K562 (cell line): ENCODE measurements around the gene TNFRSF11A. TPM values are rescaled to one million over a fixed set of nuclear protein-coding genes. Genes with fewer than 3 reads are reported as not detected.

ENCODE experiments used
- CBFA2T2 ChIP-seq: fragments of 450-650 bp; conservative IDR thresholded peaks from 2 replicates; pipeline ENCODE4 v1.6.1; 2017; ENCODE audit warnings: mild to moderate bottlenecking
- DIDO1 ChIP-seq: fragments of 450-650 bp; IDR thresholded peaks from 2 replicates; pipeline ENCODE4 v1.6.1; 2016; ENCODE audit warnings: low read depth, missing biosample characterization, missing genetic modification characterization
- FOSL1 ChIP-seq: fragments of 200-800 bp; sonication (Bioruptor generic); conservative IDR thresholded peaks from 2 replicates; pipeline ENCODE4 v1.6.1; 2016; ENCODE audit warnings: missing genetic modification characterization, missing compliant biosample characterization
- FOXK2 ChIP-seq, 2 experiments: fragments of 450-650 bp; IDR thresholded peaks in 1 of 2; conservative IDR thresholded peaks in 1 of 2; 2 replicates each; pipeline ENCODE4 v1.6.1; 2016; ENCODE audit warnings: low read depth in 2 of 2, mild to moderate bottlenecking in 1 of 2
- JUND ChIP-seq, 2 experiments: IDR thresholded peaks; 2 replicates in 1 of 2; 3 replicates in 1 of 2; pipeline ENCODE4 v1.6.1; 2011; ENCODE audit warnings: borderline replicate concordance in 2 of 2, low read depth in 2 of 2, low read length in 2 of 2, improper control_type of control experiment in 1 of 2, missing biosample characterization in 1 of 2, missing genetic modification characterization in 1 of 2, missing genetic modification reagents in 1 of 2
- NRF1 ChIP-seq, 2 experiments: fragments of 450-650 bp; IDR thresholded peaks in 1 of 2; conservative IDR thresholded peaks in 1 of 2; 2 replicates each; pipeline ENCODE4 v1.6.1; 2014; ENCODE audit warnings: mild to moderate bottlenecking in 2 of 2
- PCBP1 ChIP-seq: fragments of 200-400 bp; formaldehyde crosslinking; IDR thresholded peaks from 2 replicates; pipeline ENCODE4 v1.6.1; 2018; ENCODE audit warnings: mild to moderate bottlenecking, low read depth, low read length; ENCODE audit not compliant: poor library complexity, severe bottlenecking
- PCBP2 ChIP-seq: fragments of 200-400 bp; formaldehyde crosslinking; IDR thresholded peaks from 2 replicates; pipeline ENCODE4 v1.6.1; 2018; ENCODE audit warnings: low read length, low read depth, mild to moderate bottlenecking, moderate library complexity; ENCODE audit not compliant: poor library complexity, severe bottlenecking
- TRIM24 ChIP-seq, 2 experiments: fragments of 450-650 bp; IDR thresholded peaks; 2 replicates each; pipeline ENCODE4 v1.6.1; 2016
- polyA plus RNA-seq, 8 experiments: library from polyadenylated mRNA; depleted of rRNA in 4 of 8; stranded (reverse) in 5 of 8; unstranded in 3 of 8; fragments of >200 nt; fragmentation: Nextera tagmentation in 2 of 8; fragmentation: Illumina TruSeq in 1 of 8; extraction: Ambion mirVana in 2 of 8; extraction: Trizol in 1 of 8; gene quantifications; 2 replicates each; pipeline versions ENCODE4 v1.2.1 to v1.2.3, GENCODE V29; 2011 to 2014; ENCODE audit warnings: inconsistent platforms in 1 of 8, missing spikeins in 1 of 8
- total RNA-seq, 7 experiments: library from RNA; depleted of rRNA in 6 of 7; stranded (reverse); fragments of >200 nt in 6 of 7; fragmentation: Illumina TruSeq in 2 of 7; extraction: Trizol in 2 of 7; gene quantifications; 2 replicates each; pipeline versions ENCODE4 v1.2.1 to v1.2.3, GENCODE V29; 2011 to 2021; ENCODE audit warnings: low replicate concordance in 1 of 7
- TF ChIP-seq, protein P1 (sequence below): fragments of 250-450 bp; sonication (Bioruptor Pico); IDR thresholded peaks from 2 replicates; pipeline ENCODE4 v1.5.0; 2021; ENCODE audit warnings: mild to moderate bottlenecking, borderline replicate concordance
- TF ChIP-seq, protein P2 (sequence below), 2 experiments: IDR thresholded peaks; 2 replicates each; pipeline ENCODE4 v1.6.1; 2011; ENCODE audit warnings: borderline replicate concordance in 1 of 2, control low read depth in 1 of 2, low read depth in 1 of 2, low read length in 1 of 2, mild to moderate bottlenecking in 1 of 2, mixed read lengths in 1 of 2, moderate library complexity in 1 of 2; ENCODE audit not compliant: insufficient read depth in 1 of 2, insufficient read length in 1 of 2, poor library complexity in 1 of 2, severe bottlenecking in 1 of 2; ENCODE audit errors: extremely low read depth in 1 of 2
- TF ChIP-seq, protein P3 (sequence below), 2 experiments: fragments of 200-800 bp in 1 of 2; sonication (Bioruptor generic) in 1 of 2; sonication (generic) in 1 of 2; formaldehyde crosslinking in 1 of 2; IDR thresholded peaks in 1 of 2; conservative IDR thresholded peaks in 1 of 2; 2 replicates each; pipeline versions ENCODE4 v1.5.0 to v1.6.1; 2016 to 2020; ENCODE audit warnings: missing compliant biosample characterization in 1 of 2, missing genetic modification characterization in 1 of 2, missing genetic modification reagents in 1 of 2
- TF ChIP-seq, protein P4 (sequence below), 2 experiments: fragments of 450-650 bp in 1 of 2; sonication (generic) in 1 of 2; formaldehyde crosslinking in 1 of 2; IDR thresholded peaks in 1 of 2; conservative IDR thresholded peaks in 1 of 2; 2 replicates each; pipeline versions ENCODE4 v1.6.1 to v1.8.1; 2016 to 2023; ENCODE audit warnings: mild to moderate bottlenecking in 2 of 2, moderate library complexity in 2 of 2, inconsistent platforms in 1 of 2, missing genetic modification reagents in 1 of 2
- TF ChIP-seq, protein P5 (sequence below), 3 experiments: fragments of 200-800 bp in 1 of 3; sonication (Bioruptor generic) in 1 of 3; sonication (generic) in 1 of 3; formaldehyde crosslinking in 1 of 3; IDR thresholded peaks; 2 replicates each; pipeline versions ENCODE4 v1.6.1 to v1.8.0; 2016 to 2022; ENCODE audit warnings: mild to moderate bottlenecking in 2 of 3, missing compliant biosample characterization in 2 of 3, missing genetic modification characterization in 2 of 3, missing genetic modification reagents in 1 of 3

The TNFRSF11A gene
- total and polyA plus RNA-seq, 9 of the 15 experiments (the other 6 are each of a cell fraction or from before 2014, with no cell fraction given), result 0.03 to 0.06 (median 0.04) TPM; not detected in 6

DNA sequence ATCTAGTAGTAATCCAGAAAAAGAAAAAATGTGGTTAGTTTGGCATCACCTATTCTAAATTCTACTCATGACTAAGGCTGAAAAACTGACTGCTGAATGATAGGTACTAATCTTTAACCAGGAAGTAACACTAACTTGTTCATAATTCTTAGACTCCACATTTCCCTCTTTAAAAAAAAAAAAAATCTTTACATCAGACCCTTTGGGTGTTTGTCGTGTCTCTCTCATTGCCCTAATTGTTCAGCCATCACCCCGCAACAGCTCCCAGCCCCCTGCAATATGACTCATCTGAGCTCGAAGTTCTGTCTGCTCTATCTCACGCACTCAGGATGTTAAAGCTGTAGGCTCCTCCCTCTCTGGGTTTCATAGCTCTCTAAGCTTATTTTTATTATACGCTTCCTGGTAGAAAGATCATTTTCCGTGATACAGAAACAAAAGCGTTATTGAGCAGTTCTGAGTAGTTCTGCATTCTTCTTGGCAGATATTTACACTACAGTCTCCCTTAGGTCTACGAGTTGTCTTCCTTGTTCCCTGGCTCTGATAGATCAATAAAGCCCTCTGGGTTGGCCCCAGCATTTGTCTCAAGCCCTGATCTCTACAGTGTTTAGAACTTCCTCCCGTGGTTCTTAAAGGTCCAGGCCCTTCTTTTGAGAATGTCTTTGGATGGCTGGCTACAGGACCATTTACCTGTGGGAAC, 95.6 kb downstream of the TNFRSF11A start (continued):
- TF ChIP-seq, protein P1, sequence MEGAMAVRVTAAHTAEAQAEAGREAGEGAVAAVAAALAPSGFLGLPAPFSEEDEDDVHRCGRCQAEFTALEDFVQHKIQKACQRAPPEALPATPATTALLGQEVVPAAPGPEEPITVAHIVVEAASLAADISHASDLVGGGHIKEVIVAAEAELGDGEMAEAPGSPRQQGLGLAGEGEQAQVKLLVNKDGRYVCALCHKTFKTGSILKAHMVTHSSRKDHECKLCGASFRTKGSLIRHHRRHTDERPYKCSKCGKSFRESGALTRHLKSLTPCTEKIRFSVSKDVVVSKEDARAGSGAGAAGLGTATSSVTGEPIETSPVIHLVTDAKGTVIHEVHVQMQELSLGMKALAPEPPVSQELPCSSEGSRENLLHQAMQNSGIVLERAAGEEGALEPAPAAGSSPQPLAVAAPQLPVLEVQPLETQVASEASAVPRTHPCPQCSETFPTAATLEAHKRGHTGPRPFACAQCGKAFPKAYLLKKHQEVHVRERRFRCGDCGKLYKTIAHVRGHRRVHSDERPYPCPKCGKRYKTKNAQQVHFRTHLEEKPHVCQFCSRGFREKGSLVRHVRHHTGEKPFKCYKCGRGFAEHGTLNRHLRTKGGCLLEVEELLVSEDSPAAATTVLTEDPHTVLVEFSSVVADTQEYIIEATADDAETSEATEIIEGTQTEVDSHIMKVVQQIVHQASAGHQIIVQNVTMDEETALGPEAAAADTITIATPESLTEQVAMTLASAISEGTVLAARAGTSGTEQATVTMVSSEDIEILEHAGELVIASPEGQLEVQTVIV (CRISPR knock-in tag), result no peak
- TF ChIP-seq, protein P2, sequence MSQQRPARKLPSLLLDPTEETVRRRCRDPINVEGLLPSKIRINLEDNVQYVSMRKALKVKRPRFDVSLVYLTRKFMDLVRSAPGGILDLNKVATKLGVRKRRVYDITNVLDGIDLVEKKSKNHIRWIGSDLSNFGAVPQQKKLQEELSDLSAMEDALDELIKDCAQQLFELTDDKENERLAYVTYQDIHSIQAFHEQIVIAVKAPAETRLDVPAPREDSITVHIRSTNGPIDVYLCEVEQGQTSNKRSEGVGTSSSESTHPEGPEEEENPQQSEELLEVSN (IDR thresholded peaks at IDR 0.05; ENCODE audit: borderline replicate concordance in 1 of 2, extremely low read depth in 1 of 2, insufficient read depth in 1 of 2, insufficient read length in 1 of 2, low read depth in 1 of 2, low read length in 1 of 2, poor library complexity in 1 of 2, severe bottlenecking in 1 of 2), result peak in 1 of 2 experiments; percentile 20
- TF ChIP-seq, protein P3, sequence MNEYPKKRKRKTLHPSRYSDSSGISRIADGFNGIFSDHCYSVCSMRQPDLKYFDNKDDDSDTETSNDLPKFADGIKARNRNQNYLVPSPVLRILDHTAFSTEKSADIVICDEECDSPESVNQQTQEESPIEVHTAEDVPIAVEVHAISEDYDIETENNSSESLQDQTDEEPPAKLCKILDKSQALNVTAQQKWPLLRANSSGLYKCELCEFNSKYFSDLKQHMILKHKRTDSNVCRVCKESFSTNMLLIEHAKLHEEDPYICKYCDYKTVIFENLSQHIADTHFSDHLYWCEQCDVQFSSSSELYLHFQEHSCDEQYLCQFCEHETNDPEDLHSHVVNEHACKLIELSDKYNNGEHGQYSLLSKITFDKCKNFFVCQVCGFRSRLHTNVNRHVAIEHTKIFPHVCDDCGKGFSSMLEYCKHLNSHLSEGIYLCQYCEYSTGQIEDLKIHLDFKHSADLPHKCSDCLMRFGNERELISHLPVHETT (CRISPR knock-in tag; conservative IDR thresholded peaks at IDR 0.05 in 1 of 2, IDR thresholded peaks at IDR 0.05 in 1 of 2), result 0 out of 4 replicates have a peak, but pooled peaks of 1 of the 2 experiments have one; percentile 29
- 0 out of 4 replicates have a peak, but pooled peaks of 1 of the 2 experiments have one; percentile 24 for TF ChIP-seq FOXK2 (conservative IDR thresholded peaks at IDR 0.05 in 1 of 2, IDR thresholded peaks at IDR 0.05 in 1 of 2; ENCODE audit: low read depth in 2 of 2)
- peak in 1 of 2 experiments; percentile 19; a peak in 1 of 4 replicates for TF ChIP-seq TRIM24 (IDR thresholded peaks at IDR 0.05)
- TF ChIP-seq PCBP1, result no peak
- no peak for TF ChIP-seq PCBP2
- no peak for TF ChIP-seq DIDO1 (tag)
- peak; percentile 95 for TF ChIP-seq JUND (IDR thresholded peaks at IDR 0.05; ENCODE audit: borderline replicate concordance, low read depth, low read length)
- TF ChIP-seq JUND (tag; IDR thresholded peaks at IDR 0.05; ENCODE audit: borderline replicate concordance, low read depth, low read length), result peak; percentile 92
- TF ChIP-seq, protein P4, sequence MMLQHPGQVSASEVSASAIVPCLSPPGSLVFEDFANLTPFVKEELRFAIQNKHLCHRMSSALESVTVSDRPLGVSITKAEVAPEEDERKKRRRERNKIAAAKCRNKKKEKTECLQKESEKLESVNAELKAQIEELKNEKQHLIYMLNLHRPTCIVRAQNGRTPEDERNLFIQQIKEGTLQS (IDR thresholded peaks at IDR 0.05), result peak; percentile 86
- TF ChIP-seq, protein P4 (CRISPR knock-in tag; conservative IDR thresholded peaks at IDR 0.05), result no peak
- TF ChIP-seq NRF1 (conservative IDR thresholded peaks at IDR 0.05 in 1 of 2, IDR thresholded peaks at IDR 0.05 in 1 of 2), result peak in 1 of 2 experiments; percentile 29; a peak in 1 of 4 replicates
- TF ChIP-seq, protein P5, sequence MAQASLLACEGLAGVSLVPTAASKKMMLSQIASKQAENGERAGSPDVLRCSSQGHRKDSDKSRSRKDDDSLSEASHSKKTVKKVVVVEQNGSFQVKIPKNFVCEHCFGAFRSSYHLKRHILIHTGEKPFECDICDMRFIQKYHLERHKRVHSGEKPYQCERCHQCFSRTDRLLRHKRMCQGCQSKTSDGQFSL (CRISPR knock-in tag; IDR thresholded peaks at IDR 0.05), result no peak
- TF ChIP-seq, protein P5 (tag; IDR thresholded peaks at IDR 0.05), result no peak
- 0 out of 2 replicates have a peak, but pooled peaks have one; percentile 20 for TF ChIP-seq CBFA2T2
- peak; percentile 89 for TF ChIP-seq FOSL1 (tag)
